ENCODE results near the gene FBLN1.

Gene FBLN1

GRCh38 chr22:45571089-45571488, 68.4 kb downstream of the FBLN1 start:
- no peak for DNase-seq (ENCODE audit: low spot score)

GRCh38 chr22:45572444-45572843, 69.8 kb downstream of the FBLN1 start:
- DNase-seq (ENCODE audit: low spot score), result peak; percentile 34

- DNase-seq (ENCODE audit: low spot score), result no peak
Measured at GRCh38 chr22:45574069-45574703, 71.5 kb downstream of the FBLN1 start.

- no peak for DNase-seq (ENCODE audit: low spot score)
Measured at GRCh38 chr22:45575173-45575572, 72.5 kb downstream of the FBLN1 start.

- DNase-seq (ENCODE audit: low spot score), result no peak
Measured at GRCh38 chr22:45575607-45576272, 73.1 kb downstream of the FBLN1 start.

- no peak for DNase-seq (ENCODE audit: low spot score)
Measured at GRCh38 chr22:45576273-45576625, 73.6 kb downstream of the FBLN1 start.

- DNase-seq (ENCODE audit: low spot score), result no peak
Measured at GRCh38 chr22:45576730-45577464, 74.2 kb downstream of the FBLN1 start.

GRCh38 chr22:45577746-45578523, 75.3 kb downstream of the FBLN1 start:
- DNase-seq (ENCODE audit: low spot score), result peak; percentile 84

GRCh38 chr22:45578524-45579147, 76.0 kb downstream of the FBLN1 start:
- no peak for DNase-seq (ENCODE audit: low spot score)

- DNase-seq (ENCODE audit: low spot score), result no peak
Measured at GRCh38 chr22:45579306-45579705, 76.6 kb downstream of the FBLN1 start.

GRCh38 chr22:45579806-45580725, 77.4 kb downstream of the FBLN1 start:
- DNase-seq (ENCODE audit: low spot score), result no peak

- no peak for DNase-seq (ENCODE audit: low spot score)
Measured at GRCh38 chr22:45580726-45581381, 78.2 kb downstream of the FBLN1 start.

- no peak for DNase-seq (ENCODE audit: low spot score)
Measured at GRCh38 chr22:45581549-45582080, 78.9 kb downstream of the FBLN1 start.

- DNase-seq (ENCODE audit: low spot score), result no peak
Measured at GRCh38 chr22:45582236-45582954, 79.7 kb downstream of the FBLN1 start.

- DNase-seq (ENCODE audit: low spot score), result no peak
Measured at GRCh38 chr22:45582955-45583320, 80.3 kb downstream of the FBLN1 start.

- no peak for DNase-seq (ENCODE audit: low spot score)
Measured at GRCh38 chr22:45583504-45583903, 80.8 kb downstream of the FBLN1 start.

GRCh38 chr22:45584121-45584570, 81.5 kb downstream of the FBLN1 start:
- peak; percentile 86 for DNase-seq (ENCODE audit: low spot score)

GRCh38 chr22:45584621-45585436, 82.1 kb downstream of the FBLN1 start:
- no peak for DNase-seq (ENCODE audit: low spot score)

- DNase-seq (ENCODE audit: low spot score), result peak; percentile 84
Measured at GRCh38 chr22:45585437-45585755, 82.7 kb downstream of the FBLN1 start.
